Fibroblast of mammary gland (primary cell): ENCODE results near the gene EXOC4.

Experiments used
- DNase-seq: peaks from one replicate; pipeline ENCODE4 v3.0.0-alpha.2; 2010; ENCODE audit warnings: low read depth
- H3K4me3 ChIP-seq: 2 replicates; pipeline ENCODE4 v1.5.1; 2011; ENCODE audit warnings: low read depth, mild to moderate bottlenecking, low read length, moderate library complexity; ENCODE audit not compliant: control insufficient read depth
- CTCF ChIP-seq: conservative IDR thresholded peaks from 2 replicates; pipeline ENCODE4 v1.5.1; 2011; ENCODE audit warnings: low read depth, low read length, inconsistent platforms; ENCODE audit not compliant: control insufficient read depth, insufficient read depth

Gene EXOC4

GRCh38 chr7:133780912-133781311 lies 528.0 kb downstream of the EXOC4 start:
- no peak for TF ChIP-seq CTCF
- DNase-seq = no peak

GRCh38 chr7:133781486-133782090 lies 528.7 kb downstream of the EXOC4 start:
- H3K4me3 ChIP-seq = no peak overlapping the region
- DNase-seq = no peak
- TF ChIP-seq CTCF = no peak

More at GRCh38 chr7:133780912-133781311, 528.0 kb downstream of the EXOC4 start:
- H3K4me3 ChIP-seq = no peak overlapping the region

- H3K4me3 ChIP-seq = no peak overlapping the region
- DNase-seq = no peak
- TF ChIP-seq CTCF = no peak
Observed at GRCh38 chr7:133782470-133782869, 529.6 kb downstream of the EXOC4 start.

- no peak for TF ChIP-seq CTCF
- DNase-seq = peak; percentile 36
- H3K4me3 ChIP-seq = no peak overlapping the region
Observed at GRCh38 chr7:133783276-133783675, 530.4 kb downstream of the EXOC4 start.

GRCh38 chr7:133784486-133785001 lies 531.7 kb downstream of the EXOC4 start:
- H3K4me3 ChIP-seq = no peak overlapping the region
- DNase-seq = no peak
- no peak for TF ChIP-seq CTCF

- no peak for TF ChIP-seq CTCF
- DNase-seq = no peak
- H3K4me3 ChIP-seq = no peak overlapping the region
Observed at GRCh38 chr7:133786401-133786937, 533.6 kb downstream of the EXOC4 start.
